ENCODE data around the gene ITGA1. TPM values are rescaled to one million over a fixed set of nuclear protein-coding genes. Genes with fewer than 3 reads are reported as not detected.

Gene ITGA1
- polyA plus RNA-seq, 1 donor (not counting 4 experiments of a cell fraction or from before 2014, with no cell fraction given), result 1.4 TPM

DNA sequence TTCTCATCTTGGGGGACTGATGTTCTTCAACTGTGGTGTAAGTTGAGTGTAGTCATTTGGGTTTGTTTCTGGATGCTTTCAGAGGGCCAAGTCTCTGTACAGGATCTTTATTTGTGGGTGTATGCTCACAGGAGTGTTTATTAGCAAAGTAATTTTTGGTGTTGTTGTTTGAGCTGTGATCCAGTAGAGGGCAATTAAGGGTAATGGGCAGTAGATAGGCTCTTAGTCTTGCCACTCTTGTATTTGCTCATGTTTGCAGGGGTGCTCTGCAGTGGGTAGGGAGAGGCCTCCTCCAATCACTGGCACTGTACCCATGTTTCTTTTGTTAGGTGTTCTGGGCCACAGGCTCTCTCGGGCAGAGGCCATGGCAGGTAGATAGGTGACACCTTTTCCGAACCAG is 155.6 kb downstream of the ITGA1 start:
- H3K9me3 ChIP-seq (ENCODE audit: control insufficient read depth, low read depth, low read length), result no peaks in the 10 kb centered on the region
- H2AFZ ChIP-seq (ENCODE audit: control insufficient read depth, low read length), result peak overlapping the region; percentile 33
- dilution Hi-C loops (cut with MboI; ENCODE audit: extremely low pct_ligation_motif_present, low sequenced_read_pairs), result no loop called here
- H3K9ac ChIP-seq (ENCODE audit: control insufficient read depth, extremely low read depth, insufficient read depth, low read length), result no peak overlapping the region
- H3K36me3 ChIP-seq (ENCODE audit: control insufficient read depth in 2 of 2, extremely low read depth in 1 of 2, insufficient read depth in 2 of 2, low read length in 2 of 2), result no peaks in the 10 kb centered on the region
- no peak for TF ChIP-seq EZH2 (IDR thresholded peaks at IDR 0.05; ENCODE audit: low read length)
- TF ChIP-seq, protein P1, sequence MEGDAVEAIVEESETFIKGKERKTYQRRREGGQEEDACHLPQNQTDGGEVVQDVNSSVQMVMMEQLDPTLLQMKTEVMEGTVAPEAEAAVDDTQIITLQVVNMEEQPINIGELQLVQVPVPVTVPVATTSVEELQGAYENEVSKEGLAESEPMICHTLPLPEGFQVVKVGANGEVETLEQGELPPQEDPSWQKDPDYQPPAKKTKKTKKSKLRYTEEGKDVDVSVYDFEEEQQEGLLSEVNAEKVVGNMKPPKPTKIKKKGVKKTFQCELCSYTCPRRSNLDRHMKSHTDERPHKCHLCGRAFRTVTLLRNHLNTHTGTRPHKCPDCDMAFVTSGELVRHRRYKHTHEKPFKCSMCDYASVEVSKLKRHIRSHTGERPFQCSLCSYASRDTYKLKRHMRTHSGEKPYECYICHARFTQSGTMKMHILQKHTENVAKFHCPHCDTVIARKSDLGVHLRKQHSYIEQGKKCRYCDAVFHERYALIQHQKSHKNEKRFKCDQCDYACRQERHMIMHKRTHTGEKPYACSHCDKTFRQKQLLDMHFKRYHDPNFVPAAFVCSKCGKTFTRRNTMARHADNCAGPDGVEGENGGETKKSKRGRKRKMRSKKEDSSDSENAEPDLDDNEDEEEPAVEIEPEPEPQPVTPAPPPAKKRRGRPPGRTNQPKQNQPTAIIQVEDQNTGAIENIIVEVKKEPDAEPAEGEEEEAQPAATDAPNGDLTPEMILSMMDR (optimal IDR thresholded peaks at IDR 0.05 in 1 of 3, IDR thresholded peaks at IDR 0.05 in 1 of 3, conservative IDR thresholded peaks at IDR 0.05 in 1 of 3; ENCODE audit: extremely low read depth in 1 of 3, insufficient read depth in 2 of 3, low read length in 3 of 3), result peak; percentile 23 to 46 (median 40)
- no peaks in the 10 kb centered on the region for H3K9me1 ChIP-seq (ENCODE audit: control insufficient read depth, extremely low read depth, insufficient read depth, low read length)
- H3K79me2 ChIP-seq (ENCODE audit: control insufficient read depth, insufficient read depth, low read length), result no peaks in the 10 kb centered on the region
- no peak overlapping the region for H3K4me2 ChIP-seq (ENCODE audit: control insufficient read depth, extremely low read depth, insufficient read depth, low read depth, low read length)
- H3K27me3 ChIP-seq (ENCODE audit: control insufficient read depth, extremely low read depth, insufficient read depth, low read length), result no peaks in the 10 kb centered on the region
- no peaks in the 10 kb centered on the region for H4K20me1 ChIP-seq (ENCODE audit: control insufficient read depth, extremely low read depth, insufficient read depth, low read length)
- DNase-seq (ENCODE audit: low read depth, low spot score), result no peak
- peaks cover 21% of the 10 kb centered on the region for H3K4me1 ChIP-seq (ENCODE audit: control insufficient read depth, extremely low read depth, insufficient read depth, low read length)
- peak; percentile 80 for FAIRE-seq
- H3K4me3 ChIP-seq (ENCODE audit: control insufficient read depth in 2 of 3, extremely low read depth in 1 of 3, insufficient read depth in 2 of 3, low read depth in 1 of 3, low read length in 3 of 3), result no peak overlapping the region
- H3K27ac ChIP-seq (ENCODE audit: control insufficient read depth, insufficient read depth, low read length), result no peak overlapping the region

DNA sequence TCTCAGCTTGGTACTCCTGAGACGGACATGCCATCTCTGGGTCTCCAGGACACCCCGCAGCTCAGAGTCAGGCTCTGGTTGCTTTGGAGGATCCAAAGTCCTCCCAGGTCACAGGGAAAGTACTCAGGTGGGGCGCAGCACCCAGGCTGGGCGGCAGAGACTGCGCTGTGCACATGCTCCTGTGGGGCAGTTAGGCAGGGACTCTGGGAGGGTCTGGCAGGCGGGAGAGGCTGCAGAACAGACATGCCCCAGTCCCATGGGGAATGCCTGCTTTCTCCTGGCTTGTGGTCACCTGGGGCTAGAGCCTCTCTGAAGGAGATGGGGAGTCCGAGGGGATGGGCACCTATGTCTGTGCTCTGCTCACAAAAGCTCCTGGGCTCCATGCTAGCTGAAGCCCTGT is 156.1 kb downstream of the ITGA1 start:
- Histone ChIP-seq H3K4me1 (ENCODE audit: control insufficient read depth, extremely low read depth, insufficient read depth, low read length) (peaks cover 26% of the 10 kb centered on the region), H3K9me1 (ENCODE audit: control insufficient read depth, extremely low read depth, insufficient read depth, low read length) (no peaks in the 10 kb centered on the region), H3K4me2 (ENCODE audit: control insufficient read depth, extremely low read depth, insufficient read depth, low read depth, low read length) (no peak overlapping the region), H3K79me2 (ENCODE audit: control insufficient read depth, insufficient read depth, low read length) (no peaks in the 10 kb centered on the region), H3K4me3 (ENCODE audit: control insufficient read depth in 2 of 3, extremely low read depth in 1 of 3, insufficient read depth in 2 of 3, low read depth in 1 of 3, low read length in 3 of 3) (no peak overlapping the region), H3K27me3 (ENCODE audit: control insufficient read depth, extremely low read depth, insufficient read depth, low read length) (no peaks in the 10 kb centered on the region), H3K36me3 (ENCODE audit: control insufficient read depth in 2 of 2, extremely low read depth in 1 of 2, insufficient read depth in 2 of 2, low read length in 2 of 2) (no peaks in the 10 kb centered on the region), H3K9ac (ENCODE audit: control insufficient read depth, extremely low read depth, insufficient read depth, low read length) (no peak overlapping the region), H3K27ac (ENCODE audit: control insufficient read depth, insufficient read depth, low read length) (no peak overlapping the region), H4K20me1 (ENCODE audit: control insufficient read depth, extremely low read depth, insufficient read depth, low read length) (no peaks in the 10 kb centered on the region), H3K9me3 (ENCODE audit: control insufficient read depth, low read depth, low read length) (no peaks in the 10 kb centered on the region), H2AFZ (ENCODE audit: control insufficient read depth, low read length) (no peak overlapping the region)
- DNase-seq (ENCODE audit: low read depth, low spot score) (no peak), FAIRE-seq (no peak)
- no peak for TF ChIP-seq EZH2 (IDR thresholded peaks at IDR 0.05; ENCODE audit: low read length)
- TF ChIP-seq, protein P1 (optimal IDR thresholded peaks at IDR 0.05 in 1 of 3, IDR thresholded peaks at IDR 0.05 in 1 of 3, conservative IDR thresholded peaks at IDR 0.05 in 1 of 3; ENCODE audit: extremely low read depth in 1 of 3, insufficient read depth in 2 of 3, low read length in 3 of 3), result no peak
- dilution Hi-C loops (cut with MboI; ENCODE audit: extremely low pct_ligation_motif_present, low sequenced_read_pairs), result no loop called here
